CD4-positive, CD25-positive, alpha-beta regulatory T cell (primary cell): ENCODE measurements around the gene AUP1. TPM values are rescaled to one million over a fixed set of nuclear protein-coding genes. Genes with fewer than 3 reads are reported as not detected.

ENCODE experiments used
- ATAC-seq, 2 donors: fragments of 150-1000 bp; cut with Tn5 transposase; one replicate each; pipeline ENCODE4 v1.10.0; 2021; ENCODE audit warnings: low read depth in 2 of 2, moderate number of reproducible peaks in 2 of 2, moderate library complexity in 1 of 2
- DNase-seq, 3 donors: peaks; one replicate each; pipeline versions ENCODE4 v3.0.0 to v3.0.0-alpha.2; 2012 to 2022; ENCODE audit warnings: mixed read lengths in 1 of 3
- H3K27ac ChIP-seq: one replicate; pipeline ENCODE4 v1.7.0; 2013; ENCODE audit warnings: mild to moderate bottlenecking, low read length; ENCODE audit not compliant: insufficient read depth, poor library complexity, severe bottlenecking
- H3K27me3 ChIP-seq: one replicate; pipeline ENCODE4 v1.7.0; 2013; ENCODE audit warnings: low read length; ENCODE audit not compliant: control insufficient read depth, insufficient read depth
- H3K36me3 ChIP-seq: one replicate; pipeline ENCODE4 v1.7.0; 2013; ENCODE audit warnings: mild to moderate bottlenecking, low read length, moderate library complexity; ENCODE audit not compliant: control insufficient read depth, insufficient read depth
- H3K4me1 ChIP-seq: 2 replicates; pipeline ENCODE4 v1.7.0; 2013; ENCODE audit warnings: mild to moderate bottlenecking, low read length; ENCODE audit not compliant: insufficient read depth, control insufficient read depth, poor library complexity, severe bottlenecking
- H3K4me3 ChIP-seq: one replicate; pipeline ENCODE4 v1.7.0; 2013; ENCODE audit warnings: low read depth, mild to moderate bottlenecking, low read length, moderate library complexity
- H3K9me3 ChIP-seq, 2 experiments: 1 replicate in 1 of 2; 2 replicates in 1 of 2; pipeline ENCODE4 v1.7.0; 2013; ENCODE audit warnings: low read length in 2 of 2, mild to moderate bottlenecking in 1 of 2, moderate library complexity in 1 of 2; ENCODE audit not compliant: control insufficient read depth in 2 of 2
- H3K27ac Mint-ChIP-seq, 3 donors: one replicate each; pipeline ENCODE4 v1.8.0; 2020 to 2022; ENCODE audit warnings: mild to moderate bottlenecking in 3 of 3, mixed read lengths in 3 of 3, moderate library complexity in 2 of 3
- H3K27me3 Mint-ChIP-seq: one replicate; pipeline ENCODE4 v1.8.0; 2022; ENCODE audit warnings: mild to moderate bottlenecking, mixed read lengths
- H3K36me3 Mint-ChIP-seq: one replicate; pipeline ENCODE4 v1.8.0; 2020; ENCODE audit warnings: mixed read lengths
- H3K4me1 Mint-ChIP-seq, 4 donors: one replicate each; pipeline ENCODE4 v1.8.0; 2020 to 2022; ENCODE audit warnings: mixed read lengths in 4 of 4, mild to moderate bottlenecking in 1 of 4
- H3K4me3 Mint-ChIP-seq, 4 donors: one replicate each; pipeline ENCODE4 v1.8.0; 2020 to 2022; ENCODE audit warnings: mild to moderate bottlenecking in 4 of 4, mixed read lengths in 4 of 4, moderate library complexity in 3 of 4
- H3K9me3 Mint-ChIP-seq, 7 donors: one replicate each; pipeline ENCODE4 v1.8.0; 2020 to 2022; ENCODE audit warnings: mixed read lengths in 7 of 7, mild to moderate bottlenecking in 3 of 7, moderate library complexity in 2 of 7
- polyA plus RNA-seq, 4 donors: library from polyadenylated mRNA; unstranded; fragments of 300-500 nt; fragmentation: Illumina TruSeq; gene quantifications; one replicate each; pipeline ENCODE4 v1.2.3, GENCODE V29; 2021
- total RNA-seq: library from RNA; stranded (reverse); gene quantifications from one replicate; pipeline ENCODE4 v1.2.3, GENCODE V29; 2022

The AUP1 gene
- total and polyA plus RNA-seq, 5 donors from 2014 or later, result 85.7 to 183 (median 108) TPM

DNA sequence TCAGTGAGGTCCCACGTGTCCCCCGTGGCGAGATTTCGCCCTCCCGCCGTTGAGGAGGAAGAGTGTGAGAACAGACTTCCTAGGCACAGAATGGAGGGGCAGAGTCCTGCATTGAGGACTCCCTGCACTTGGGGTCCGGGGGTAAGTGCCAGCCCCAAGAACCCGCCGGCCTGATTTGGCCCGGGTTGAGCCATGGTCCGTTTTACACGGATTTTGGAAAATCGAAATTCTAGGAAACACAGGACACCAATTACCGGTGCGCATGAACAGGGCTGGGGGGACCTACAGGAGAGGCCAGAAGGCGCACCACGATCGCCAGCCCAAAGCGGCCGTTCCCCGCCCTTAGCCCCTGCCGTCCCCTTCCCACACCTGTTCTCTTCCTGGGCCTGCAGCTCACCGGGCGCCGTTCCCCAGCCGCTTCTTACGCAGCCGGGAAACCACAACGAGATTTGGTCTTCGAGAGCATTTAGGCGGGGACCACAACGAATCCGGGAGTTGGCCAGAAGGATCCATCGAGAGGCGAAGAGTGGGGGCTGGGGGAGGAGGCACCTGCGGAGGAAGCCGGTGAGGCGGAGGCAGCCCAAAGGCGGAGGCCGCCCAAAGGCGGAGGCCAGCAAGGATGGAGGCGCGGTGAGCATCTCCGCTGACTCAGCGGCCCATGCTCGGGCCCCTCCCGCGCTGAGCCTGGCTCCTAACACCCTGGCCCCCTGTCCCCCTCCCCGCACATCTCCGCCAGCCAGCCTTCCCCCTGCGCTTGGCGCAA, 15.7 kb downstream of the AUP1 start:
- peak in 1 of 3 donors; percentile 71 for DNase-seq
- ATAC-seq, result no peak
- no peak overlapping the region for H3K4me3 ChIP-seq
- Mint-ChIP-seq H3K36me3 (peaks cover 4% of the 10 kb centered on the region), H3K4me1 (peaks cover 0 to 30% (median 5%) of the 10 kb centered on the region in 4 donors), H3K27me3 (peaks cover 62% of the 10 kb centered on the region), H3K4me3 (peak overlapping the region in 3 of 4 donors; percentile 26 to 76 (median 75)), H3K27ac (no peak overlapping the region), H3K9me3 (peaks cover 0 to 12% (median 0%) of the 10 kb centered on the region in 7 donors)
- H3K36me3 ChIP-seq, result no peaks in the 10 kb centered on the region
- H3K4me1 ChIP-seq, result peaks cover 33% of the 10 kb centered on the region
- no peak overlapping the region for H3K27ac ChIP-seq
- peaks cover 32% of the 10 kb centered on the region for H3K27me3 ChIP-seq
- no peaks in the 10 kb centered on the region for H3K9me3 ChIP-seq

DNA sequence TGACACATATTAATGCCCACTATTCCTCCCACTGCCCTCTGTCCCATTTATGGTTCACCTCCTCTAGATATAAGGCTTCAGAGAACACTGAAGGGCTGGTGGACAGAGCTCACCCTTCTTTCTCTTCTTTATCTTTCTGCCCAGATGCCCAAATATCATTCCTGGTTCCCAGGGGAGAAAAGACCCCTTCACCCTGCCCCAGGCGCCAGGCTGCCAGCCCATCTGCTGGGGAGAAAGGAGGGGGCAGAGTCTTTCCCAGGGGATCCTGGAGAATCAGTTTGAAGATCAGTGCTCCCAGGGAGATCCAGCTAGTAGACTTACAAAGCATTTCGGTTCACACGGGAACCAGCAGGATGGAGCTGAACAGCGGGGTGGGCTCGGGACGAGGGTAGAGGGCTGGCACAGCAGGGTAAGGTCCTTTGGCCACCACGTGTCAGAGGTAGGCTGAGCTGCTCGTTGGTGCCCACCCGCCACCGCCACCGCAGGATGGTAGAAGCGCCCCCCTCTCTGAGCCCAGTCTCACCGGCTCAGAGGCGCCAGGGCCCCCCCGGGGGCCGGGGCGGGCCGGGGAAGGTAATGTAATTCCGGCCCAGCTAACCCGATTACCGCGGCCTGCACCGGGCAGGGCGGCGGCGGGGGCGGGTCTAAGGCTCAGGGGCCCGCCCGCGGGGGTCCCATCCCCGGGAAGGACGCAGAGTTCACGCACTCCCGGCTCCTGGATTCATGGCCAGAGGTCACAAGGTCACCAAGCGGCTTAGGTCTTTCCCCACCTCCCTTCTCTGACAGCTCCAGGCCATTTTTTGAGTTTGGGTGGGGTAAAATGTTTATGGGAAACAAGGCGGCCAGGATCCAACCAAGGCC, 16.5 kb downstream of the AUP1 start:
- Histone ChIP-seq H3K27me3 (peaks cover 24% of the 10 kb centered on the region), H3K36me3 (no peaks in the 10 kb centered on the region), H3K4me1 (peaks cover 39% of the 10 kb centered on the region), H3K9me3 (no peaks in the 10 kb centered on the region), H3K4me3 (no peak overlapping the region), H3K27ac (no peak overlapping the region)
- DNase-seq, result no peak
- peaks cover 62% of the 10 kb centered on the region for H3K27me3 Mint-ChIP-seq
- H3K4me1 Mint-ChIP-seq, result peaks cover 0 to 38% (median 5%) of the 10 kb centered on the region in 4 donors
- peak overlapping the region in 1 of 4 donors; percentile 41 for H3K4me3 Mint-ChIP-seq
- no peak overlapping the region for H3K27ac Mint-ChIP-seq
- ATAC-seq, result no peak
- H3K36me3 Mint-ChIP-seq, result peaks cover 4% of the 10 kb centered on the region
- peaks cover 0 to 11% (median 0%) of the 10 kb centered on the region in 7 donors for H3K9me3 Mint-ChIP-seq

DNA sequence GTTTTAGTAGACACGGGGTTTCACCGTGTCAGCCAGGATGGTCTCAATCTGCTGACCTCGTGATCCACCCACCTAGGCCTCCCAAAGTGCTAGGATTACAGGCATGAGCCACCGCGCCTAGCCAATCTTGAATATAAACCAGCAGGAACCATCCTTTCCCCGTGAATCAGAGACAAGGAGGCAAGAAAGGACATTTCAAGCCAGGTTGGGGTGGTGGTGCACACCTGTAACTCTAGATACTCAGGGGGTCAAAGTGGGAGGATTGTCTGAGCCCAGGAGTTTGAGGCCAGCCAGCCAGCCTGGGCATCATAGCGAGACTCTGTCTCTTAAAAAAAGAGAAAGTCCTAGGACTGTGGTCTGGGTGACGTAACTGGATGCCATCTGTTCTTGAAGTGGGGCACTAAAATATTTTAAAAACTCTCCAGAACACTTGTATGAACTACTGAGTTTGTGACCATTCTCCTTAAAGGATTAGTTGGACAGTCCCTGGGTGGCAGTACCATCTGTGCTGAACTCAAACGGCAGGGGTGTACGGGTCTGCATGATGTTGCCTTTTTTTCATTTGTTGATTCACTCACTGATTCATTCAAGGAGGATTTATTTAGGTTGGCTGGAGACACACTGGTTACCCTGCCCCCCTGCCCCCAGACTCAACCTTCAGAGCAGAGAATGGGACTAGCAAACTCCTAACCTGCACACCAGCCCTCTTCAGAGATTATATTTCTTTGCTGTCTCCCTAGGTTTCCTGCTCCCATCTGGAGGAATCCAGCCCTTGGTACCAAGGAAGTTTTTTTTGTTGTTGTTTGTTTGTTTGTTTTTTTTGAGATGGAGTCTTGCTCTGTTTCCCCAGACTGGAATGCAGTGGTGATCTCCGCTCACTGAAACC, 18.2 kb downstream of the AUP1 start:
- no peaks in the 10 kb centered on the region for H3K9me3 ChIP-seq
- peaks cover 53% of the 10 kb centered on the region for H3K27me3 Mint-ChIP-seq
- H3K36me3 Mint-ChIP-seq, result peaks cover 9% of the 10 kb centered on the region
- H3K9me3 Mint-ChIP-seq, result peaks cover 0 to 13% (median 0%) of the 10 kb centered on the region in 7 donors
- no peak for DNase-seq
- H3K27me3 ChIP-seq, result peaks cover 11% of the 10 kb centered on the region
- ATAC-seq, result no peak
- H3K4me1 ChIP-seq, result peaks cover 46% of the 10 kb centered on the region
- H3K4me3 ChIP-seq, result no peak overlapping the region
- H3K4me1 Mint-ChIP-seq, result peaks cover 6 to 44% (median 13%) of the 10 kb centered on the region in 4 donors
- H3K27ac Mint-ChIP-seq, result no peak overlapping the region
- H3K36me3 ChIP-seq, result no peaks in the 10 kb centered on the region
- H3K27ac ChIP-seq, result no peak overlapping the region
- H3K4me3 Mint-ChIP-seq, result peak overlapping the region in 1 of 4 donors; percentile 73

DNA sequence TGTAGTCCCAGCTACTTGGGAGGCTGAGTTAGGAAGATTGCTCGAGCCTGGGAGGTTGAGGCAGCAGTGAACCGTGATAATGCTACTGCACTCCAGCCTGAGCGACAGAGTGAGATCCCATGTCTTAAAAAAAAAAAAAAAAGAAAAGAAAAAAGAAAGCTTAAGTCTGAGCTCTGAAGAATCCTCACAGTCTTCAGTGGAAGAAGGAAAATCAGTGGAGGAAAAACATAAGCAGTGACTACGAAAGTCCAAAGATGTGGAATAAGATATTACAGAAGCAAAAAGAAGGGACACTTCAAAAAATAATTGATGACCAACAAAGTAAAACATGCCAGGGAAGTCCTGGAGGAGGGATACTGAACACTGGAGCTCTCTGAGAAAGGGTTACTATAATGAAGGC, 19.2 kb downstream of the AUP1 start:
- Histone ChIP-seq H3K36me3 (peaks cover 7% of the 10 kb centered on the region), H3K27ac (no peak overlapping the region), H3K4me1 (peaks cover 42% of the 10 kb centered on the region), H3K9me3 (no peaks in the 10 kb centered on the region), H3K4me3 (no peak overlapping the region), H3K27me3 (peaks cover 11% of the 10 kb centered on the region)
- peaks cover 15% of the 10 kb centered on the region for H3K36me3 Mint-ChIP-seq
- ATAC-seq (no peak), DNase-seq (no peak)
- H3K27ac Mint-ChIP-seq, result no peak overlapping the region
- H3K4me1 Mint-ChIP-seq, result peaks cover 7 to 47% (median 14%) of the 10 kb centered on the region in 4 donors
- H3K4me3 Mint-ChIP-seq, result peak overlapping the region in 1 of 4 donors; percentile 99
- peaks cover 0 to 13% (median 0%) of the 10 kb centered on the region in 7 donors for H3K9me3 Mint-ChIP-seq
- H3K27me3 Mint-ChIP-seq, result peaks cover 46% of the 10 kb centered on the region

DNA sequence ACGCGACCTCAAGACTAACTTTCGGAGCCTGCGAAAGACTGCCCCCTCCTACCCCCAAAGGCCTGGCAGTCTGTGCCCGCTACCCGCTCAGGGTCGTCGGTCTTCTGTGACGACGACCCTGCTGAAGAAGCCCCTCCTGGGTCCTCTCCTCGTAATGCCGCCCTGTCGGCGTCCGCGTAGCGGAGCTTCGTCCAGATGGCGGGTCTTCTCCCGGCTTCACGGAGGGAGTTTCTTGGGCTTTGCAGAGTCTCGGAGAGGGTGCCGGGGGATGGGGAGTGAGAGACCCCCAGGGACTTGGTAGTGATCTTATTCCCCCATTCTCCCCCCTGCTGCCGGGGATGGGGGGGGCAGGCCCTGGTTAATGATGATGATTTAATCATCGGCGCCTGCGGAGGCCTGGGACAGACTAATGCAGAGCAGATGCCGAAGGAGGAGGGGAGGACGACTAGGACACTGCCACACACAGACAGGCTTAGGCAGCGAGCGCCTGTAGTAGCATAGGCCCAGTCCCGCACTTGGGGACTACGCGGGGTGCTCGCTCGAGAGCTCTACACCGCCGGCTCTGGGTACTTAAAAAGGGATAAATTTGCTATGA, 21.5 kb downstream of the AUP1 start:
- Histone ChIP-seq H3K27ac (peak overlapping the region; percentile 96), H3K9me3 (no peaks in the 10 kb centered on the region), H3K4me3 (peak overlapping the region; percentile 85), H3K36me3 (peaks cover 13% of the 10 kb centered on the region), H3K4me1 (peaks cover 31% of the 10 kb centered on the region), H3K27me3 (peaks cover 9% of the 10 kb centered on the region)
- peak overlapping the region; percentile 98 to 100 (median 100) for H3K27ac Mint-ChIP-seq
- DNase-seq, result no peak
- peaks cover 26% of the 10 kb centered on the region for H3K36me3 Mint-ChIP-seq
- peaks cover 0 to 7% (median 0%) of the 10 kb centered on the region in 7 donors for H3K9me3 Mint-ChIP-seq
- peaks cover 10 to 57% (median 22%) of the 10 kb centered on the region in 4 donors for H3K4me1 Mint-ChIP-seq
- H3K27me3 Mint-ChIP-seq, result peaks cover 50% of the 10 kb centered on the region
- ATAC-seq, result no peak
- peak overlapping the region; percentile 98 to 100 (median 100) for H3K4me3 Mint-ChIP-seq

DNA sequence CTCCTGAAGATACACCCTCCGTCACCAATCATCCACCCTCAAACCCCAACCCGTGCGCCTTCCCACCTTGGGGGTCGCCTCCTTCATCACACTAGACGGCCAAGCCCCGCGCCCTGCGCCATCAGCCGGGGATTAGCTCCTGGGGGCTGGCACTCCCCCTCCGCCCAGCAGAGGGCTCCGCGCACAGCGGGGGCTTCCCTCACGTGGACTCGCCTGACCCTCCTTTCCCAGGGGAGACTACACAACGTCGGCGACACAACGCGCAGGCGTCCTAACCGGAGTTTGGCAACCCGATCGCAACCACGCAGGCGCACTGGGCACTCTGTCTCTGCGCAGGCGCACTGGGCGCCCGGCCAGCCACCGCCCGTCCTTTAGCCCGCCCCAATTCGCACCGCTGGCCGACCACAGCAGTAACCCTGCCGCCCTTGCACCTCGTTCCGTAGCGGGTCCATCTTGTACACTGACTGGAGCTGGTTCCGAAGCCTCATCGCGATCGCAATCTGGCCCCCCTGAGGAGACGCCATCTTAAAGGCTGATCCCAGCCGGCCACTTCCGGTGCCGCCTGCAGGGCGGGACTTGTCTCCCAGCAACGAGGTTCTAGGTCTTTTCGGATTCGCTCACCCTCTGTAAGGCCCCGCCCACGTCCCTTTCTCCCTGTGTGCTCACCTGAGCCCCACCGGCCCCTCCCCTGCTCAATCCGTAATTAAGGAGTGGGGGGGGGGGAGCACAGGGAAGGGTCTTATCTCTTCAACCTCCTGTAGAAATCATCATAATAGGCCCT, 22.2 kb downstream of the AUP1 start, which contains the start of gene PCGF1:
Gene PCGF1 (minus strand): TSS at position 551 of the 781 bp plus-strand sequence. CDS start 27 bp downstream, at position 524.
- peaks cover 38% of the 10 kb centered on the region for H3K4me1 ChIP-seq
- DNase-seq, result peak; percentile 97 to 99 (median 98)
- H3K27ac Mint-ChIP-seq, result peak within 1 kb of the TSS; percentile 98 to 100 (median 100)

More for the DNA sequence above, 22.2 kb downstream of the AUP1 start, which contains the start of gene PCGF1:
- peaks cover 26% of the 10 kb centered on the region for H3K36me3 Mint-ChIP-seq
- Histone ChIP-seq H3K27ac (peak within 1 kb of the TSS; percentile 96), H3K4me3 (peak within 1 kb of the TSS; percentile 85), H3K9me3 (no peaks in the 10 kb centered on the region), H3K27me3 (peaks cover 4% of the 10 kb centered on the region), H3K36me3 (peaks cover 13% of the 10 kb centered on the region)
- peak; percentile 93 to 94 for ATAC-seq
- H3K9me3 Mint-ChIP-seq, result peaks cover 0 to 7% (median 0%) of the 10 kb centered on the region in 7 donors
- H3K27me3 Mint-ChIP-seq, result peaks cover 48% of the 10 kb centered on the region
- H3K4me1 Mint-ChIP-seq, result peaks cover 10 to 60% (median 22%) of the 10 kb centered on the region in 4 donors
- peak within 1 kb of the TSS; percentile 98 to 100 (median 100) for H3K4me3 Mint-ChIP-seq
